GM12878 (cell line): ENCODE measurements around the gene POLR3A. TPM values are rescaled to one million over a fixed set of nuclear protein-coding genes. Genes with fewer than 3 reads are reported as not detected.

Source experiments
- ATAC-seq: fragments of 200-7000 bp; cut with Tn5 transposase; 3 replicates; pipeline ENCODE4 v1.9.1; 2020; ENCODE audit warnings: mild to moderate bottlenecking, moderate library complexity
- BruUV-seq: library from RNA; stranded (reverse); fragments of 400-500 nt; replicated peaks from 2 replicates; lab custom pipeline; 2021; lab: Mats Ljungman, UMichigan
- CTCF ChIA-PET: fragments of 300-600 bp; sonication (Branson Sonifier 250); formaldehyde crosslinking; extraction: SDS; loops from one replicate; lab custom pipeline; 2021; ENCODE audit warnings: inconsistent platforms; lab: Yijun Ruan, JAX
- POLR2A ChIA-PET: fragments of 350-600 bp; formaldehyde crosslinking; extraction: SDS; loops from one replicate; lab custom pipeline; 2021; ENCODE audit warnings: inconsistent platforms; lab: Charles Lee
- RAD21 ChIA-PET: fragments of 300-600 bp; sonication (Branson Sonifier 250); formaldehyde crosslinking; loops from one replicate; lab custom pipeline; 2023; ENCODE audit warnings: antibody characterized with exemption; ENCODE audit not compliant: unreplicated experiment; lab: Charles Lee
- SMC1A ChIA-PET: fragments of 300-600 bp; sonication (Branson Sonifier 250); formaldehyde crosslinking; loops from one replicate; lab custom pipeline; 2023; ENCODE audit not compliant: unreplicated experiment, uncharacterized antibody; lab: Charles Lee
- DNase-seq: peaks from one replicate; pipeline ENCODE4 v3.0.0-alpha.2; 2011; ENCODE audit warnings: low read depth, low spot score
- FAIRE-seq: peaks from 3 replicates; lab custom pipeline; 2011; peaks lifted over from hg19 to GRCh38; lab: Jason Lieb, UNC
- H2AFZ ChIP-seq: 2 replicates; pipeline ENCODE4 v1.6.0; 2011; ENCODE audit warnings: low read depth, low read length, control low read depth; ENCODE audit not compliant: control insufficient read depth
- H3K27ac ChIP-seq: 2 replicates; pipeline ENCODE4 v1.5.1; 2011; ENCODE audit warnings: control low read depth; ENCODE audit not compliant: control insufficient read depth, insufficient read depth
- H3K27me3 ChIP-seq, 2 experiments: replicated peaks in 1 of 2; 2 replicates each; pipeline versions ENCODE4 v1.6.0 to v1.6.1; 2011; ENCODE audit warnings: low read length in 1 of 2; ENCODE audit not compliant: control insufficient read depth in 2 of 2, insufficient read depth in 2 of 2
- H3K36me3 ChIP-seq, 2 experiments: 2 replicates each; pipeline ENCODE4 v1.5.1; 2011; ENCODE audit warnings: low read length in 1 of 2; ENCODE audit not compliant: control insufficient read depth in 2 of 2, insufficient read depth in 2 of 2
- H3K4me1 ChIP-seq: 2 replicates; pipeline ENCODE4 v1.6.1; 2011; ENCODE audit warnings: mild to moderate bottlenecking, low read length, moderate library complexity, mixed read lengths; ENCODE audit not compliant: control insufficient read depth, insufficient read depth
- H3K4me2 ChIP-seq: 2 replicates; pipeline ENCODE4 v1.6.0; 2011; ENCODE audit warnings: control low read depth; ENCODE audit not compliant: control insufficient read depth, insufficient read depth
- H3K4me3 ChIP-seq: fragments of 200-600 bp; sonication (generic); 2 replicates; pipeline ENCODE4 v1.5.1; 2016
- H3K79me2 ChIP-seq: 2 replicates; pipeline ENCODE4 v1.6.0; 2011; ENCODE audit warnings: low read length; ENCODE audit not compliant: control insufficient read depth, insufficient read depth
- H3K9ac ChIP-seq: 2 replicates; pipeline ENCODE4 v1.8.0; 2011; ENCODE audit warnings: low read length, control low read depth, mixed read lengths; ENCODE audit not compliant: control insufficient read depth, insufficient read depth
- H3K9me3 ChIP-seq: replicated peaks from 3 replicates; pipeline ENCODE4 v1.5.1; 2011; ENCODE audit warnings: mild to moderate bottlenecking, low read length; ENCODE audit not compliant: control insufficient read depth, insufficient read depth
- H4K20me1 ChIP-seq: 2 replicates; pipeline ENCODE4 v1.6.0; 2011; ENCODE audit not compliant: control insufficient read depth, insufficient read depth
- BCL11A ChIP-seq: IDR thresholded peaks from 2 replicates; pipeline ENCODE4 v1.6.1; 2011; ENCODE audit warnings: low read depth, low read length
- BCLAF1 ChIP-seq: fragments of 450-650 bp; IDR thresholded peaks from 2 replicates; pipeline ENCODE4 v1.6.1; 2017; ENCODE audit warnings: antibody characterized with exemption, mild to moderate bottlenecking, moderate library complexity
- BMI1 ChIP-seq: fragments of 450-650 bp; IDR thresholded peaks from 2 replicates; pipeline ENCODE4 v1.6.1; 2016; ENCODE audit warnings: mild to moderate bottlenecking, moderate library complexity, borderline replicate concordance
- CHD2 ChIP-seq: IDR thresholded peaks from 2 replicates; pipeline ENCODE4 v1.6.1; 2011; ENCODE audit warnings: low read depth, low read length, improper control_type of control experiment, borderline replicate concordance
- HSF1 ChIP-seq: fragments of 150-350 bp; IDR thresholded peaks from 2 replicates; pipeline ENCODE4 v1.6.1; 2014; ENCODE audit warnings: mild to moderate bottlenecking, low read depth, low read length
- IRF3 ChIP-seq: fragments of 450-650 bp; IDR thresholded peaks from 2 replicates; pipeline ENCODE4 v1.6.1; 2014; ENCODE audit warnings: mild to moderate bottlenecking
- KDM1A ChIP-seq: fragments of 200-600 bp; sonication (generic); IDR thresholded peaks from 2 replicates; pipeline ENCODE4 v1.6.1; 2016; ENCODE audit warnings: borderline replicate concordance
- NFYB ChIP-seq: IDR thresholded peaks from 2 replicates; pipeline ENCODE4 v1.6.1; 2011; ENCODE audit warnings: low read depth, mild to moderate bottlenecking, low read length, improper control_type of control experiment, moderate library complexity; ENCODE audit not compliant: insufficient read depth
- NR2C2 ChIP-seq: IDR thresholded peaks from 2 replicates; pipeline ENCODE4 v1.6.1; 2011; ENCODE audit warnings: borderline replicate concordance, low read depth; ENCODE audit not compliant: control insufficient read depth, insufficient read length
- PML ChIP-seq: IDR thresholded peaks from 2 replicates; pipeline ENCODE4 v1.6.1; 2012; ENCODE audit warnings: low read length, inconsistent platforms
- RAD51 ChIP-seq: fragments of 450-650 bp; IDR thresholded peaks from 2 replicates; pipeline ENCODE4 v1.6.1; 2016; ENCODE audit warnings: moderate library complexity, mild to moderate bottlenecking, inconsistent platforms
- SP1 ChIP-seq: IDR thresholded peaks from one replicate; pipeline ENCODE4 v1.6.1; 2011; ENCODE audit warnings: low read depth, low read length
- USF2 ChIP-seq: IDR thresholded peaks from 2 replicates; pipeline ENCODE4 v1.6.1; 2011; ENCODE audit warnings: low read depth, low read length, improper control_type of control experiment, borderline replicate concordance
- WRNIP1 ChIP-seq: IDR thresholded peaks from 2 replicates; pipeline ENCODE4 v1.6.1; 2011; ENCODE audit warnings: low read depth, low read length, improper control_type of control experiment, borderline replicate concordance
- ZZZ3 ChIP-seq: IDR thresholded peaks from 2 replicates; pipeline ENCODE4 v1.6.1; 2011; ENCODE audit warnings: low read depth; ENCODE audit not compliant: control insufficient read depth, insufficient read length
- WGBS: methylation state at CpG from one replicate; pipeline ENCODE4 v1.1.6; 2016; ENCODE audit warnings: low lambda C conversion rate; ENCODE audit not compliant: insufficient replicate concordance, insufficient coverage; ENCODE audit errors: missing lambda C conversion rate; 5-methylcytosine and 5-hydroxymethylcytosine counted together
- in situ Hi-C: fragments of 300-500 bp; cut with MboI; formaldehyde crosslinking; loops from 9 replicates; pipeline ENCODE4 v1.14.3; 2018; ENCODE audit warnings: mixed read lengths
- intact Hi-C: fragments of 100-400 bp; cut with micrococcal nuclease; formaldehyde crosslinking; loops from one replicate; pipeline ENCODE4 v1.14.2; 2022; ENCODE audit not compliant: unreplicated experiment
- polyA plus RNA-seq, 11 experiments: library from polyadenylated mRNA; depleted of rRNA in 4 of 11; unstranded in 6 of 11; stranded (reverse) in 5 of 11; fragments of >200 nt; fragmentation: Nextera tagmentation in 4 of 11; fragmentation: Illumina TruSeq in 1 of 11; extraction: Ambion mirVana in 4 of 11; extraction: Trizol in 1 of 11; gene quantifications; 1 replicate in 1 of 11; 2 replicates in 10 of 11; pipeline versions ENCODE4 v1.2.1 to v1.2.3, GENCODE V29; 2011 to 2016; ENCODE audit warnings: inconsistent platforms in 2 of 11, missing spikeins in 2 of 11, low read depth in 1 of 11
- total RNA-seq, 4 experiments: library from RNA; depleted of rRNA in 3 of 4; stranded (reverse); fragments of >200 nt in 3 of 4; fragmentation: Illumina TruSeq in 1 of 4; extraction: Trizol in 1 of 4; gene quantifications; 2 replicates each; pipeline versions ENCODE4 v1.2.1 to v1.2.3, GENCODE V29; 2013 to 2021

Gene POLR3A
- total and polyA plus RNA-seq, 10 of the 15 experiments (the other 5 are each of a cell fraction or from before 2014, with no cell fraction given), result 5.4 to 20.4 (median 14.4) TPM

GRCh38 chr10:78038105-78038504, 8.8 kb upstream of the POLR3A start (continued):
- no peak for TF ChIP-seq BCL11A

GRCh38 chr10:78035933-78036583, 6.7 kb upstream of the POLR3A start:
- Histone ChIP-seq H3K27ac (no peak overlapping the region; the same call in 1 of the 2 replicates), H3K79me2 (peaks cover 66% of the 10 kb centered on the region), H3K4me1 (peaks cover 7% of the 10 kb centered on the region), H3K4me3 (peak overlapping the region; percentile 95), H3K9ac (peak overlapping the region; percentile 94), H2AFZ (no peak overlapping the region), H3K4me2 (peak overlapping the region; percentile 94), H4K20me1 (peaks cover 20% of the 10 kb centered on the region), H3K9me3 (no peaks in the 10 kb centered on the region), H3K36me3 (peaks cover 28 to 47% of the 10 kb centered on the region in 2 experiments), H3K27me3 (no peaks in the 10 kb centered on the region)
- DNase-seq (no peak), ATAC-seq (no peak), FAIRE-seq (no peak)
- 58% methylated on average over 9 of the region's 9 CpGs for WGBS
- intact Hi-C loops, result no loop called here
- no TSS peak for BruUV-seq
- ChIA-PET RAD21 (interaction anchor here (0.7 to 2.0 kb wide), 3 partner anchors 10 to 1209 kb away, joined by 3 to 14 read pairs (median 3); no protein-coding TSS in a partner anchor), CTCF (interaction anchor here (1.3 to 3.6 kb wide), 3 partner anchors 10 to 1159 kb away, joined by 3 to 25 read pairs (median 4); no protein-coding TSS in a partner anchor), SMC1A (interaction anchor here (1.4 to 3.1 kb wide), 2 partner anchors 10 to 14 kb away, joined by 3 to 16 read pairs; no protein-coding TSS in a partner anchor), POLR2A (interaction anchor here (1.5 to 1.9 kb wide), 2 partner anchors 9 to 11 kb away, joined by 4 to 7 read pairs; no protein-coding TSS in a partner anchor)
- in situ Hi-C loops, result no loop called here
- TF ChIP-seq BCLAF1 (no peak), WRNIP1 (no peak), CHD2 (no peak), PML (no peak), BMI1 (no peak), HSF1 (no peak), KDM1A (no peak), NFYB (no peak), RAD51 (no peak), IRF3 (no peak), USF2 (no peak), SP1 (no peak), NR2C2 (no peak), ZZZ3 (no peak)
